Measurements from ENCODE around the gene RPS15. TPM values are rescaled to one million over a fixed set of nuclear protein-coding genes. Genes with fewer than 3 reads are reported as not detected.
A peak's percentile ranks its signal among the peaks of the same experiment; 100 is the strongest.

The RPS15 gene
- total RNA-seq, 3 donors from 2014 or later (not counting 1 experiment from before 2014, with no cell fraction given) = 731 to 872 (median 837) TPM

GRCh38 chr19:1412323-1412923, 25.8 kb upstream of the RPS15 start:
- no peak overlapping the region for H3K4me3 ChIP-seq (ENCODE audit: low read length)
- no peaks in the 10 kb centered on the region for H3K9me3 ChIP-seq (ENCODE audit: control insufficient read depth, insufficient read depth, low read length)
- H3K27ac ChIP-seq (ENCODE audit: low read length) = peak overlapping the region; percentile 61
- Mint-ChIP-seq H3K4me1 (peaks cover 69 to 80% of the 10 kb centered on the region in 2 donors), H3K27me3 (ENCODE audit: low read depth in 2 of 2) (no peaks in the 10 kb centered on the region), H3K4me3 (peak overlapping the region; percentile 72), H3K27ac (peak overlapping the region; percentile 91 to 94), H3K9me3 (no peaks in the 10 kb centered on the region), H3K36me3 (no peaks in the 10 kb centered on the region)
- 75% methylated on average over 21 of the region's 21 CpGs for WGBS (ENCODE audit: insufficient coverage)
- no peak for ATAC-seq
- peaks cover 11% of the 10 kb centered on the region for H3K36me3 ChIP-seq (ENCODE audit: control insufficient read depth, insufficient read depth, low read length)
- intact Hi-C loops (cut with micrococcal nuclease) = no loop called here
- H3K4me1 ChIP-seq (ENCODE audit: control insufficient read depth, insufficient read depth, low read length) = peaks cover 89% of the 10 kb centered on the region
- H3K27me3 ChIP-seq (ENCODE audit: control insufficient read depth, insufficient read depth, low read length) = no peaks in the 10 kb centered on the region
- DNase-seq = no peak
- TF ChIP-seq CTCF (IDR thresholded peaks at IDR 0.05) = no peak

GRCh38 chr19:1412995-1413800, 25.0 kb upstream of the RPS15 start:
- Histone ChIP-seq H3K27me3 (ENCODE audit: control insufficient read depth, insufficient read depth, low read length) (no peaks in the 10 kb centered on the region), H3K36me3 (ENCODE audit: control insufficient read depth, insufficient read depth, low read length) (peaks cover 14% of the 10 kb centered on the region), H3K27ac (ENCODE audit: low read length) (peak overlapping the region; percentile 22), H3K4me1 (ENCODE audit: control insufficient read depth, insufficient read depth, low read length) (peaks cover 95% of the 10 kb centered on the region), H3K9me3 (ENCODE audit: control insufficient read depth, insufficient read depth, low read length) (no peaks in the 10 kb centered on the region), H3K4me3 (ENCODE audit: low read length) (no peak overlapping the region)
- intact Hi-C loops (cut with micrococcal nuclease) = no loop called here
- peak in 1 of 3 donors; percentile 5 for ATAC-seq
- no peaks in the 10 kb centered on the region for H3K36me3 Mint-ChIP-seq
- H3K27me3 Mint-ChIP-seq (ENCODE audit: low read depth in 2 of 2) = no peaks in the 10 kb centered on the region
- H3K4me3 Mint-ChIP-seq = peak overlapping the region; percentile 71
- TF ChIP-seq CTCF (IDR thresholded peaks at IDR 0.05) = no peak
- peak overlapping the region; percentile 91 to 94 for H3K27ac Mint-ChIP-seq
- no peaks in the 10 kb centered on the region for H3K9me3 Mint-ChIP-seq
- peaks cover 73 to 84% of the 10 kb centered on the region in 2 donors for H3K4me1 Mint-ChIP-seq
- DNase-seq = no peak
- 79% methylated on average over 36 of the region's 36 CpGs for WGBS (ENCODE audit: insufficient coverage)

- no peak for DNase-seq
- peaks cover 38% of the 10 kb centered on the region for H3K36me3 ChIP-seq (ENCODE audit: control insufficient read depth, insufficient read depth, low read length)
- H3K27me3 ChIP-seq (ENCODE audit: control insufficient read depth, insufficient read depth, low read length) = no peaks in the 10 kb centered on the region
- peaks cover 5% of the 10 kb centered on the region for H3K36me3 Mint-ChIP-seq
- 89% methylated on average over 28 of the region's 28 CpGs for WGBS (ENCODE audit: insufficient coverage)
- TF ChIP-seq CTCF (IDR thresholded peaks at IDR 0.05) = no peak
- peaks cover 67% of the 10 kb centered on the region for H3K4me1 ChIP-seq (ENCODE audit: control insufficient read depth, insufficient read depth, low read length)
- no peak overlapping the region for H3K4me3 ChIP-seq (ENCODE audit: low read length)
- no peak overlapping the region for H3K27ac ChIP-seq (ENCODE audit: low read length)
- no peaks in the 10 kb centered on the region for H3K27me3 Mint-ChIP-seq (ENCODE audit: low read depth in 2 of 2)
- no peaks in the 10 kb centered on the region for H3K9me3 Mint-ChIP-seq
- no peak overlapping the region for H3K4me3 Mint-ChIP-seq
- H3K4me1 Mint-ChIP-seq = peaks cover 52 to 65% of the 10 kb centered on the region in 2 donors
- intact Hi-C loops (cut with micrococcal nuclease) = no loop called here
- no peak for ATAC-seq
- no peaks in the 10 kb centered on the region for H3K9me3 ChIP-seq (ENCODE audit: control insufficient read depth, insufficient read depth, low read length)
- H3K27ac Mint-ChIP-seq = peak overlapping the region; percentile 80 to 81
Observed at GRCh38 chr19:1416014-1416841, 22.0 kb upstream of the RPS15 start.
